ENCODE results near the gene CCDC106.

Gene CCDC106

DNA sequence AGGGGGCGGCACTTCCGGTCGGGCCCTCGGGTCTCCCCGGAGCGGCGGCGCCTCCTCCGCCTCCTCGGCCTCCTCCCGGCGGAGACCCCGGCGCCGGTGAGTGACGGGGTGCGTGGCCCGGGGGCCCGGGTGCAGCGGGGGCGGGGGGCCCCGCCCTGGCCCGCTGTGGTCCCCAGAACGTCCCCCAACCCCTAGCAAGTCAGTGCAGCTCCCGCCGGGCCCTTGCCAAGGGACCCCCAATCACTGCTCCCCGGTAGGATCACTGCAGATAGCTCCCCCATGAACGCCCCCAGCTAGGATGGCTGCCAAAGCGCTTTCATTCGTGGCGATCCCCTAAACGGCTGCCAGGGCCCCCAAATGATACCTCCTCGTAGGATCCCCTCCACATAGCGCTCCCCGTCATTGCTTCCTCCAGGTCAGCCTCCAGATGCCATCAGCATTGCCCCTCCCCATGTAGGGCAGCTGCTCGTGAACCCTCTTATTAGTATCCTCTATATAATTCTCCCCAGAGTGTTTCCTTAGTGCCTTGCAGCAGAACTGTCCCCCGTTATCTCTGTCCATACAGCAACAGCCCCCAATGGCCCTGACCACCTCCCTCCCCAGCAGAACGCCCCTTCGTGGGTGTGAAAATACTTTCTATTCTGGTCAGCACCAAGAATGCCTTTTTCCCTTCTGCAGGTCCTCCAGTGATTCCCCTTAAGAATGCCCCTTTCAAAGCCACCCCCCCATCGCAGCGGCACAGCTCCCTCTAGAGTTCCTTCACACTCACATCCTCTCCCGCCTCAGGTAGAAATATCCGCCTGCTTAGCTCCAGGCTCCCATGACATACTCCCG lies 42.2 kb upstream of the CCDC106 start, which contains the start of gene ZNF865 (continued):
- TF ChIP-seq ZNF394 (tag by site-specific recombination; IDR thresholded peaks at IDR 0.05; ENCODE audit: borderline replicate concordance) = peak; percentile 44; the same call in 1 of the 2 replicates
- no peak for TF ChIP-seq ZNF585B (tag by site-specific recombination; IDR thresholded peaks at IDR 0.05)
- no peak for TF ChIP-seq HOXA7 (CRISPR knock-in tag; IDR thresholded peaks at IDR 0.05; ENCODE audit: borderline replicate concordance)
- TF ChIP-seq ZNF157 (tag by site-specific recombination; IDR thresholded peaks at IDR 0.05) = no peak
- no peak for TF ChIP-seq PRDM6 (tag by site-specific recombination; IDR thresholded peaks at IDR 0.05)
- peak; percentile 72 for TF ChIP-seq PRDM1 (tag by site-specific recombination; IDR thresholded peaks at IDR 0.05)
- TF ChIP-seq HOXD13 (CRISPR knock-in tag; IDR thresholded peaks at IDR 0.05; ENCODE audit: borderline replicate concordance) = no peak
- TF ChIP-seq, protein P1, sequence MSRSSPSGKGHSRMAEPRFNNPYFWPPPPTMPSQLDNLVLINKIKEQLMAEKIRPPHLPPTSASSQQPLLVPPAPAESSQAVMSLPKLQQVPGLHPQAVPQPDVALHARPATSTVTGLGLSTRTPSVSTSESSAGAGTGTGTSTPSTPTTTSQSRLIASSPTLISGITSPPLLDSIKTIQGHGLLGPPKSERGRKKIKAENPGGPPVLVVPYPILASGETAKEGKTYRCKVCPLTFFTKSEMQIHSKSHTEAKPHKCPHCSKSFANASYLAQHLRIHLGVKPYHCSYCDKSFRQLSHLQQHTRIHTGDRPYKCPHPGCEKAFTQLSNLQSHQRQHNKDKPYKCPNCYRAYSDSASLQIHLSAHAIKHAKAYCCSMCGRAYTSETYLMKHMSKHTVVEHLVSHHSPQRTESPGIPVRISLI (tag by site-specific recombination; IDR thresholded peaks at IDR 0.05) = no peak
- TF ChIP-seq, protein P2, sequence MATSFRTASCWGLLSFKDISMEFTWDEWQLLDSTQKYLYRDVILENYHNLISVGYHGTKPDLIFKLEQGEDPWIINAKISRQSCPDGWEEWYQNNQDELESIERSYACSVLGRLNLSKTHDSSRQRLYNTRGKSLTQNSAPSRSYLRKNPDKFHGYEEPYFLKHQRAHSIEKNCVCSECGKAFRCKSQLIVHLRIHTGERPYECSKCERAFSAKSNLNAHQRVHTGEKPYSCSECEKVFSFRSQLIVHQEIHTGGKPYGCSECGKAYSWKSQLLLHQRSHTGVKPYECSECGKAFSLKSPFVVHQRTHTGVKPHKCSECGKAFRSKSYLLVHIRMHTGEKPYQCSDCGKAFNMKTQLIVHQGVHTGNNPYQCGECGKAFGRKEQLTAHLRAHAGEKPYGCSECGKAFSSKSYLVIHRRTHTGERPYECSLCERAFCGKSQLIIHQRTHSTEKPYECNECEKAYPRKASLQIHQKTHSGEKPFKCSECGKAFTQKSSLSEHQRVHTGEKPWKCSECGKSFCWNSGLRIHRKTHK (tag by site-specific recombination; IDR thresholded peaks at IDR 0.05) = no peak
- no peak for TF ChIP-seq ZNF473 (tag by site-specific recombination; IDR thresholded peaks at IDR 0.05)
- peak; percentile 95 for TF ChIP-seq CTCF (tag by site-specific recombination; IDR thresholded peaks at IDR 0.05)
- TF ChIP-seq SP2 (tag by site-specific recombination; IDR thresholded peaks at IDR 0.05) = peak; percentile 51
- TF ChIP-seq WT1 (tag by site-specific recombination; IDR thresholded peaks at IDR 0.05) = 0 out of 2 replicates have a peak, but pooled peaks have one; percentile 12
- no peak for TF ChIP-seq ZSCAN30 (tag by site-specific recombination; IDR thresholded peaks at IDR 0.05)
- TF ChIP-seq GLIS1 (tag by site-specific recombination; IDR thresholded peaks at IDR 0.05) = peak; percentile 59
- TF ChIP-seq ZNF830 (tag by site-specific recombination; IDR thresholded peaks at IDR 0.05; ENCODE audit: low read depth) = no peak
- TF ChIP-seq ZNF677 (tag by site-specific recombination; IDR thresholded peaks at IDR 0.05) = no peak
- TF ChIP-seq OSR2 (tag by site-specific recombination; IDR thresholded peaks at IDR 0.05) = no peak
- no peak for TF ChIP-seq ZNF239 (tag by site-specific recombination; IDR thresholded peaks at IDR 0.05)
- no peak for TF ChIP-seq ZNF112 (tag by site-specific recombination; IDR thresholded peaks at IDR 0.05)
- no peak for TF ChIP-seq ZNF423 (tag by site-specific recombination; IDR thresholded peaks at IDR 0.05)
- no peak for TF ChIP-seq ZNF596 (tag by site-specific recombination; IDR thresholded peaks at IDR 0.05)
- TF ChIP-seq ZNF704 (tag by site-specific recombination; IDR thresholded peaks at IDR 0.05) = no peak
- TF ChIP-seq ZIC2 (tag by site-specific recombination; IDR thresholded peaks at IDR 0.05) = no peak
- no peak for TF ChIP-seq REST (tag by site-specific recombination; IDR thresholded peaks at IDR 0.05)
- TF ChIP-seq ZNF2 (tag by site-specific recombination; IDR thresholded peaks at IDR 0.05) = peak; percentile 94
- no peak for TF ChIP-seq ZNF521 (tag by site-specific recombination; IDR thresholded peaks at IDR 0.05)
- peak; percentile 75 for TF ChIP-seq ZBTB17 (tag by site-specific recombination; IDR thresholded peaks at IDR 0.05)
